Frontal cortex (tissue), 4 donors: ENCODE results near the gene UCK1. TPM values are rescaled to one million over a fixed set of nuclear protein-coding genes. Genes with fewer than 3 reads are reported as not detected.

ENCODE experiments used
- DNase-seq, 2 donors: peaks; one replicate each; pipeline ENCODE4 v3.0.0; 2012; ENCODE audit warnings: low spot score in 2 of 2
- FAIRE-seq: peaks from 2 replicates; lab custom pipeline; 2012; peaks lifted over from hg19 to GRCh38; lab: Jason Lieb, UNC
- total RNA-seq: library from RNA; depleted of rRNA; stranded (reverse); fragments of >200 nt; gene quantifications from one replicate; pipeline ENCODE4 v1.2.3, GENCODE V29; 2014
- donor health status: control.
- donor health status: control.
- donor health status: control.

The UCK1 gene
- total RNA-seq, 1 donor from 2014 or later, result 15.5 TPM

DNA sequence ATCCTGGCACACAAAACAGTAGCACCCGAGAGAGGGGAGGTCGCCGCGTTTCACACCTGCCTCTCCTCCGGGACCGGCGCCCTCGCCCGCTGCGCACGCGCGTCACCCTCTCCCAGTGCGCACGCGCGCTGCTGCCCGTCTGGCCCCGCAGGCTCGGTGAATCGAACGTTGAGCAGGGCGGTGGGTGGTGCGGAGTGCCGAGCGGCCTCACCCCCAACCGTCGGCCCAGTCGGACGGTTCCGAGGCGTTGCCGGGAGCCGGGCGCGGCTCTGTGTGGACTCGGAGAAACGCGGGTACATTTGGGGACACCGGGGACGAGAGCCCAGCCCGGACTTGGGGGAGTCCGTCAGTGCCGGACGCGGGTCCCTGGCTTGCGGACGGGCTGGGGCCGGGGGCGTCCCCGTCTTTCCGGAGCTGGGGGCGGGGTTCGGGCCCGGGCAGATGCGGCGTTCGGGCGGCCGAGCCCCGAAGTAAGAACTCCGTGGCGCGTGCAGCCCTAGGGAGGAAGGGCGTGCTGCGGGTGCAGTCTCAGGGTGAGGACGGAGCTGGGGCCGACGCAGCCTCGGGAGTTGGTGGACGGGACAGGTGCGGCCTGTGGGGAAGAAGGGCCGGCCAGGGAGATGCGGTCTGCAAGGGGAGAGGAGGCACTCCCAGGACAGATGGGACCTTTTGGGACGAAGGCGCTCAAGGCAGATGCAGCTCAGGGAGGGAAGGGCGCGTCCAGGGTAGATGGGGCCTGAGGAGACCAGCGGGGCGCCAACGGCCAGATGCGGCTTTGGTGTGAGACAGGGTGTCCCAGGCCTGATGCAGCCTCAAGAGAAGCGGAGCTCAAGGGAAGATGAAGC is 28.1 kb downstream of the UCK1 start, which contains the start of gene POMT1:
Gene POMT1 (plus strand): TSS at position 138 of the 845 bp plus-strand sequence. CDS start 1,301 bp downstream, outside the sequence.
- FAIRE-seq (no peak), DNase-seq (peak; percentile 94 to 95)

DNA sequence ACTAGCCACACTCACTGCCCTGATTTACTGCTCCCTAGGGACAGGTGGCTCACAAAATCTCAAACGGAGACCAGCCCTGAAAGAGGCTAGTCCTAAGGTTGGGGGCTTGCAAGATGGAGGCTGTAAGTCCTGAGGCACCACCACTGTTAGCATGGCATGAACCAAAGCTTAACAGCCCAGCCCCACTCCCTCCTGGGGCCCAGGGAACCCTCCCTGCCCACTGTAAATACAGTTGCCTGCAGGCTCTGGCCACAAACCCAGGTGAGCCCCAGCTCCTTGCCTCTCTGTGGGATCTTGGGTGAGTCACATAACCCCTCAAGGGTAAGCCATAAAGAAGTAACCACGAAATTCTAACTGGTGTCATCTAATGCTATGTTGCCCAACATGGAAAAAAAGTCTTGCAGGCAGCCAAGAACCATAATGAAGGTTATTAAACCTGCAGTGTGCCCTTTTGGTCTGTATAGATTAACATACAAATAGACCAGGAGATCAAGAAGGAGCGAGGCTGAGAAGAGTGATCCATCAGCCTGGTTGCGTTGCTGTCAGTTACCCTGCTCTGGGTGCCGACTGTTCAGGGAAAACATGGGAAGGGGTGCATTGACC is 30.0 kb downstream of the UCK1 start:
- FAIRE-seq (no peak), DNase-seq (no peak)

DNA sequence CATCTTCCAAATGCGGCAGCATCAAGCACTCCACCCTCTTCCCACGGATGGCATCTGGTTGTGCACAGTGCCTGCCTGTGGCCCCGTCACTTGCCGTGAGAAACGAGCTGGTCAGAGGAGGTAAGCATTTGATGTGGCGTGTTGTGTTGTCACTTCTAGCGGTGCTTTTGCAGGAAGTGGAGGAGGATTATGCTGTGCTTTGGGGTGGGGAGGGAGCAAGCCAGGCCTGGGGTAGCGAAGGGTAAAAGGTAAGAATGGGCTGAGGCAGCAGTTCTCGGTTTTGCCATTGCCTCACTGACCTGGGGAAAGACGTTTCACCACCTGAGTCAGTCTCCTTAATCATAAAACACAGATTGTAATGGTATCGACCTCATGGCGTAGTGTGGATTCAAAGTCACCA is 30.7 kb downstream of the UCK1 start:
- FAIRE-seq, result no peak

DNA sequence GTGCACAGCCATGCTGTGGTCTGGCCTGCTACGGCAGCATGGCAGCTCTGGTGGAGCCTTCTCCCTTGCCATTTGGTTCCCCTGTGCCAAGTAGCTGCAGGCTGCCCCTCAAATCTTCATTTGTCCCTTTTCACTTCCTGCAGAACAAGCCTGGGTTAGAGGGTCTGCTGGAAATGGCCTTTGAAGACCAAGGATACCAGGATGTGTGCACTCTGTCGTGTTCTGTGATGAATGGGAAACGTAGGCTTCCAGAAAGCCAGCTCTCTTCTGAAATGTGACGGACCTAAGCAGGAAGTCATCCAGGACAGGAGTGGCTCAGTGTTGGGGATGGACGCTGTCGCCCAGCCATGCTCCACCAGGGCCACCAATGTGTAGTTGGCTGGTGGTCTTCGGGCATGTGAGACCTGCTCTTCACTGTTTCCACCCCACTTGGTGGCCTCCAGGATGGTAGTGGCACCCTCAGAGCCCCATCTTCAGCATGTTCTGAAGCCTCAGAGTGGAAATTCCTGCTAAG is 31.8 kb downstream of the UCK1 start:
- DNase-seq (no peak), FAIRE-seq (no peak)

More for the DNA sequence above, 30.7 kb downstream of the UCK1 start:
- no peak for DNase-seq

DNA sequence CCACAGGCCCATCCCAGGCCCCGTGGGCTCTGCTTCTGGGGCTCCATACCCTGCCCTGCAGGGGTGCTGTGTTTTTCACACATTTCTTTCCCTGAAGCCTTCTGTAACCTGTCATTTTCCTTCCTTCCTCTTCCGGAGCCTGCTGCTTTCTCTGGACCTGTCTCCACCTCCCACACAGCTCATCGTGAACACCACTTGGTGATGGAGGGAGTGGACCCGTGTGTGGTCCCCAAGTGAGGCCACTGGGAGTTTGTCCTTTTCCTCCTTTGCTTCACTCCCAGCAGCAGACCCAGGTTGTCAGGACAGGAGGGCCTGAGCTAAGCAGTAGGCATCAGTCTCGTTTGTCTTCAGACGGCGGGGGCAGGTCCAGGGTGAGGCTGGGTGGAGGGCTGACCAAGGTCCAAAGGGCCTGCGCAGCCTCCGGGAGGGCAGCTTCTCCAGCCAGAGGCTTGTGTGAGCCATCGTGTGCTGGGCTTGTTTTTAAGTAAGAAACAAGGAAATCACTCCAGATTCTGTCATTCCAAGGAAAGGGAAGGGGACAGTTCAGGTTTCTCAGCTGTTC is 34.1 kb downstream of the UCK1 start:
- no peak for FAIRE-seq
- DNase-seq, result no peak

DNA sequence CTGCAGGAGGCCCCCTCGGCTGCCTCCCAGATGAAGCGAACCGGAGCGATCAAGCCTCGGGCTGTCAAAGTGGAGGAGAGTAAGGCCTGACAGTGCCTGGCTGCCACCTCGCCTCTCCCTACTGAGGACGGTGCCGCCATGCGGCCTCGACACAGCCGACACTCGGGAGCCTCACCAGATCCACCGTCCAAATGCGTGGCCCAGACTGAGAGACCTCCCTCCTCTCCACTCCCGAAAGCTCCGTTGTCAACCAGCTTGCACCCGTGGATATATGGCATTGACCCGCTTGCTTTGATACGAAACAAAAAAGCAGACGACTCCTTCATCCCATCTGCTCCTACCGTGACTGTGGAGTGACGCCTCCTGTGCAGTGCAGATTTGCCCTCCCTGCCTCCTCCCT is 35.3 kb downstream of the UCK1 start:
- FAIRE-seq (no peak), DNase-seq (no peak)

DNA sequence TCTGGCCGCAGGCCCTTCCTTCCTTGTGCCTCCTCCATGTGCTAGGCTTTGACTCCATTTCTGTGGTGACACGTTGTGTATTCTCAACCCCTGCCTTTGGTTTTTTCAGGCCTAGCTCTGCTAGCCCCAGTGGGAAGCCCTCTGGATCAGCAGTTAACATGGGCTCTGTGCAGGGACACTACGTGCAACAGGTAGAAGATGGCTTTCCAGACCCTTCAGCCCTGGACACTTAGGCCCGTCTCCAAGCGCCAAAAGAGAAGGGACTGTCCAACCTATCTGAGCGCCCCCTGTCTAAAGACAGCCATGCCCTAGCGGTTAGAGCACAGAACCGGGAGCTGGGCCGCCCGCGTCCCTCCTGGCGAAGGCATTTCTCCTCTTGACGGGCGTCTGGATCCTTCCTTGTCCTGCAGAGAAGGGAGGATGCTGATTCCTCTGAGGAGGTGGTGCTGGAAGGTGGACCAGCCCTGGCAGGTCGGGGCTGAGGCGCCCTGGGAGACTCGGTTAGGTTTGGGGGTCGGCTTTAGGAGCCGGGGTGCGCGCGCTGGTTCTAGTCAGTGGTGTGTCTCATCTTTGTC is 36.7 kb downstream of the UCK1 start:
- FAIRE-seq (no peak), DNase-seq (no peak)

DNA sequence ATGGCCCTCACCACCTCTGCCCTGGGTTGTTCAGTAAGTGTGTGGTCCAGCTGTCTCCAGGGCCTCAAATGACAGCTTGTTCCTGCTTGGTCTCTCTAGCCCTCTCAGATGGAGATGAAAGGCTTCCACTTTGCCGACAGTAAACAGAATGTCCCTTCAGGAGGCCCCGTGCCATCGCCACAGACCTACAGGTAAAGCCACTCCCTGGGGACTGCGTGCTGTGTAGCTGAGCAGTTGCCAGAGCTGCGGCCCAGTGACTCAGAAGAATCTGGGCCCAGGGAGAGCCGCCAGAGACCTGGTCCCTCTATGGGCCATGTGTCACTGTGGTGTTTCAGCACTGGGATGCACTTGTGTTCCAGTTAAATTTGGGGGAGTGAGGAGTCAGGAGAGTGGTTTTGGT is 39.0 kb downstream of the UCK1 start:
- FAIRE-seq (no peak), DNase-seq (no peak)

DNA sequence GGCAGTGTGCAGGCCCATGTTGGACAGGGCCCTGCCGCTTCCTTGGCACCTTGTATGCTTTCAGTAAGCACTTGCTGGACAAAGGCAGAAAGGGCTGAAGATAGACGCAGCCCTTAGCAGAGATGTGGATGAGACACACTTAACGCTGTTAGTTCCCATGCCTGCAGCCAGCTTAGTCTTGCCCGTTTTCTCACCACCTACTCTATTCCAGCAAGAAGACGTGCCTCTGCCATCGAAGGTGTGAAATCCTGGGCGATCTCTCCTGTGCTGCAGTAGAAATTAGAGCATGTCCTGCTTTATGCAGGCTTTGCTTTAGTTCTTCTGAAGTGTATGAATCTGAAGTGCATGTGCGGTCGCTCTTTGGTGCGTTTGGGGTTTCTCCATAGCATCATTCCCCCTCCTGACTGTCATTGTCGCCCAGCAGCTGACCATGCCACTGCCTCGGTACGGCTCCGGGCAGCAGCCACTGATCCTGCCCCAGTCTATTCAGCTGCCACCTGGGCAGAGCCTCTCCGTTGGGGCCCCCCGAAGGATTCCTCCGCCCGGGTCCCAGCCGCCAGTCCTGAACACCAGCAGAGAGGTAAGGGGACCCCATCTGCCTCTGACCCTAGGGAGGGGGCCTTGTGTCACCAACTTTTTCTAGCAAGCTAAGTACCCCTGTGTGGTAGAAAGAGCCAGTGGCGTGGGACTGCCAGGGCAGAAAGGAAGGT is 39.9 kb downstream of the UCK1 start:
- no peak for FAIRE-seq
- no peak for DNase-seq

DNA sequence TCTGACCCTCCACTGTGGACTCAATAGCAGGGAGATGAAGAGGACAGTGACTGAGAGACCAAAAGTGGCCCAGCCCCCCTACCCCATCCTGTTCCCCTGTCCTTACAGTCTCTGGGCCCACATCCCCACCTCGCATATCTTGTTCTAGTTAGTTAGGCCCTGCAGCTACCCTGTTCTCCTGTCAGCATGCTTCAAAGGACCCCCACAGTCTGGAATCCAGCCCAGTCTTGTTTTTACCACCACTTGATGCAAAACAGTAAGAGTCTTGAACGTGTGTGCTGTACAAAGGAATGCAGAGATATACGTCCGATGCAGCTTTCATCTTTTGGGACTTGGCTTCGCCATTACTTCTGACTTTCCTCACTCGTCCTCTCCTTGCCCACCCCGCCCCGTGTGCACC is 40.5 kb downstream of the UCK1 start:
- FAIRE-seq (no peak), DNase-seq (no peak)

DNA sequence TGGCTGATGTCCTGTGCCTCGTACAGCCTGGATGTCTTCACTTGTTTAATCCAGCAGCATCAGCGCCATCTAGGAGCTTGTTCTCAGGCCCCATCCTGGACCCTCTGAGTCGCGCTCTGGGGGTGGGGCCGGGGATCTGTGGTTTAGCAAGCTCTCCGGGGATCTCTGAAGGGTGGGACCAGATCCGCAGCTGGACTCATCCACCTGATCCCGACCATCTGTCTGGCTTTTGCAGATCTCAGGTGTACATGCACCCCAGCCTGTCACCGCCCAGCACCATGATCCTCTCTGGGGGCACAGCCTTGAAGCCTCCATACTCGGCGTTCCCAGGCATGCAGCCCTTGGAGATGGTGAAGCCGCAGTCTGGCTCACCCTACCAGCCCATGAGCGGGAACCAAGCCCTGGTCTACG is 43.4 kb downstream of the UCK1 start:
- no peak for DNase-seq
- FAIRE-seq, result no peak

DNA sequence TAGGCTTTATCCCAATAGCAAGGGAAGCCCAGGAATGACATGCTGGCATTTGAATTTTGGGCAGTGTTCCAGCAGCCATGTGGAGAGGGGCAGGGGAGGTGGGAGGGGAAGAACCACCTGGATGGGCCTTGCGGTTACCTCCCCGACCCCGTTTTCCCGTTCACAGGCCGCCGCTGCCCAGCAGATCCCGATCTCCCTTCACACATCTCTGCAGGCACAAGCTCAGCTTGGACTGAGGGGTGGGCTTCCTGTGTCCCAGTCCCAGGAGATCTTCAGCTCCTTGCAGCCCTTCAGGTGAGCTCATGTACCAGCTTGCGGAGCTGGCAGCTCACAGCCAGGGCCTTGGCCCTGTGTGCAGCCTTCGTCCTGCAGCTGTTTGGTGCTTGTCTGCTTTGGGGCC is 44.1 kb downstream of the UCK1 start:
- no peak for FAIRE-seq

DNA sequence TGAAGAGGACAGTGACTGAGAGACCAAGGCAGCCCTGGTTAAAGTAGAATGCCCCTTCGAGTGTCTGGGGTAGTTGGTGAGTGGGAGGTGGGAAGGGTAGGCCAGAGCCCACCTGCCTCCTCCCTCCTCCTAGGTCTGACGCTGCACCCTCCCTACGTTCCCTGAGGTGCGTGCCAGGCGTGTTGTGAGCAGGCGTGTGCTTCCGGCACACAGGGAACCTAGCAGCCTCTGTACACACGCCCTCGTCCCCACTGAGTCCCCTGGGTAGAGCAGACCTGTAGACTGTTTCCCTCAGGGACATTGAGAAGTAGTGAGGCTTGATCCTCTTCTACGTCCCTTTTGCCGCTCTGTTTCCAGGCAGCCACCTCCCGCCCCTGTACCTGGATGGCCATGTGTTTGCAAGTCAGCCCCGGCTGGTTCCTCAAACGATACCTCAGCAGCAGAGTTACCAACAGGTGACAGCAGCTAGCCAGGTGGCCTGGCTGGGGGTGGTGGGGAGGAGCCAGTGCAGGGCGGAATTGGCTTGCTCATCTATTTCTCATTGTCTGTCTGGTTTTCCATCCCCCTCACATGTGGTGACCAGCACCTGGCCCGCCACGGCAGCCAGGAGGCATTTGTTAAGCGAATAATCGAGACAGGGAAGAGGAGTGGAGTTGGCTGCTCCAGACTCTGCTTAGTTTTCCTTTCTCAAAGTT is 45.2 kb downstream of the UCK1 start:
- FAIRE-seq, result no peak

More for the DNA sequence above, 44.1 kb downstream of the UCK1 start:
- no peak for DNase-seq

DNA sequence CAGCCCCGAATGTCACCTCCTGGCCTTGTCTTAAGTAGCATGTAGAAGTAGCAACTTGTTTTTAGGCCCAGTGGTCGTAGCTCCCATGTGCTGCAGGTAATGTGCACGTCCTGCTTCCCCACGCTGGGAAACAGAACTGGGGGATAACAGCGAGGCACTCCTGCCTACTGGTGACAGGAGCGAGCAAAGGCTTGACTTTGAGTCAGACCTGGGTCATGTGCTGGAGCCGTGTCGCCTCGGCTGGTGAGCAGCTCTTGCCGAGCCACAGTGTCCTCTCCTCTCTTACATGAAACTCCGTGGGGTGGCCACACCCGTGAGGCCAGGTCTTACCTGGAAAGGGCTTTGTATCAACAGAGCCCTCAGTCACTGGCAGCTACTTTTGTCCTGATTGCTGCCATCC is 45.9 kb downstream of the UCK1 start:
- FAIRE-seq (no peak), DNase-seq (no peak)

More for the DNA sequence above, 45.2 kb downstream of the UCK1 start:
- DNase-seq, result no peak

DNA sequence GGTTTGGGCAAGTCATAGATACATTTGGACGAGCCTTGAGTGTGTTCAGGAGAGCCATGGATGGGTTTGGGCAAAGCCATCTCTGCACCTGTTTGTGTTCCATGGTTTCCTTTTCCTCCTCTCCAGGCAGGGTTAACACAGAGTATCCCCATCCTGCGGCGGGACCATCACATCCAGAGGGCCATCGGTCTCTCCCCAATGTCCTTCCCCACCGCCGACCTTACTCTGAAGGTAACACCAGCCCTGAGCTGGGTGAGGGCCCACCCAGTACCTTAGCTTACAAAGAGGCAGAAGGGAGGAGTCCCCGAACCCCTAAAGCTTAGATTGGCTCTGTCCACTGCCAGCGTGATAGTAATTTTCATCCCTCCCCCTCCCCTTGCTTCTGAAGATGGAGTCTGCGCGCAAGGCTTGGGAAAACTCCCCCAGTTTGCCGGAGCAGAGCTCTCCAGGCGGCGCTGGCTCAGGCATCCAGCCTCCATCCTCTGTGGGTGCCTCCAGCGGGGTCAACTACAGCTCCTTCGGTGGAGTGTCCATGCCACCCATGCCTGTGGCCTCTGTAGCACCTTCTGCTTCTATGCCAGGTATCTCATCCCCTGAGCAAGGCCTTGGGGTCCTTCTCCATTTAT is 46.4 kb downstream of the UCK1 start:
- no peak for DNase-seq
- no peak for FAIRE-seq

DNA sequence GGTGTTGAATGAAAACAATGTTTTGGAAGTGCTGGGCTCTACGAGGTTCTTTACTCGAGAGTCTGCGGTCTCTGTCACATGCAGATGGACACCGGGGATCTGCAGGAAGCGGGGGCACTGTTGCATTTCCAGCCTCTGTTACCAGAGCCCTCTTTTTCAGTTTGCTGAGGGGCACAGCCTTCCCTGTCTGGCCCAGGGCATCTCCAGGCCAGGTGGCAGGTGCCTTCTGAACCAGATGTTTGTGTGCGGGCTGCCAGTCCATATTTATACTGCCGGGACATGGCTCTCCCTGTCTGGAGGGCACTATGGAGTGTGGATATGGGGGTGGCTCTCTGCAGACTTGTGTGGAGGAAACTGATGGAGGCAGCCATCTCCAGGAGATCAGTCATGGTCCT is 47.0 kb downstream of the UCK1 start:
- FAIRE-seq (no peak), DNase-seq (no peak)

DNA sequence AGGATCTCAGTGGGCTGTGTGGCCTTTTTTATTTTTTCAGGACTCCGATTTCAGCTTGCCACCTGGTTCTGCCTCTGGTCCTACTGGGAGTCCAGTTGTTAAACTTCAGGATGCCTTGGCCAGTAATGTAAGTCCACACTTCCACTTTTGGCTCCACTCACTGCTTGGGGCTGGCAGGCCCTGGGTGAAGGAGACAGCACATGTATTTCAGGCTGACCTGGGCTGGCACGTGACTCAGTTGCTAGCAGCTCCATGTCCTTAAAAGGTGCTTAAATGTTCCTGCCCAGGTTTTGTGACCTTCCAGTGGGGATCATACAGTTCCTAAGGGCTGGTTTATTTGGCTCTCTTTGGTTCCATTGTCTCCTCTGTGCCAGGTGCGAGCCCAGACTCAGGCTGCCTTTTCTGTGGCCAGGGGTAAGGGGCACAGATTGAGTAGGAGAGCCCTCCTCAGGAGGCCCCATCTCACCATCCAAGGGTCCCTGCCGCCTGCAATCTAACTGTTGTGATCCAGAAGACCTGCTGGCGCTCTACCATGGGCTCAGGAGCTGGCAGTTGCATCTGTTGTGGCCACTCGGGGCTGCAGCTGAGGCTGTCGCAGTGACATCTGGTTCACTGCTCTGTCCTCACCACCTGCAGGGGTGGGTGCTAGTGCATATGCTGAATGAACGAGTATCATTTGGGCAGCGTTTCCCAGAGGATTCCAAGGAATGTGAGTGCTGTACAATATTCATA is 47.6 kb downstream of the UCK1 start:
- FAIRE-seq (no peak), DNase-seq (no peak)

DNA sequence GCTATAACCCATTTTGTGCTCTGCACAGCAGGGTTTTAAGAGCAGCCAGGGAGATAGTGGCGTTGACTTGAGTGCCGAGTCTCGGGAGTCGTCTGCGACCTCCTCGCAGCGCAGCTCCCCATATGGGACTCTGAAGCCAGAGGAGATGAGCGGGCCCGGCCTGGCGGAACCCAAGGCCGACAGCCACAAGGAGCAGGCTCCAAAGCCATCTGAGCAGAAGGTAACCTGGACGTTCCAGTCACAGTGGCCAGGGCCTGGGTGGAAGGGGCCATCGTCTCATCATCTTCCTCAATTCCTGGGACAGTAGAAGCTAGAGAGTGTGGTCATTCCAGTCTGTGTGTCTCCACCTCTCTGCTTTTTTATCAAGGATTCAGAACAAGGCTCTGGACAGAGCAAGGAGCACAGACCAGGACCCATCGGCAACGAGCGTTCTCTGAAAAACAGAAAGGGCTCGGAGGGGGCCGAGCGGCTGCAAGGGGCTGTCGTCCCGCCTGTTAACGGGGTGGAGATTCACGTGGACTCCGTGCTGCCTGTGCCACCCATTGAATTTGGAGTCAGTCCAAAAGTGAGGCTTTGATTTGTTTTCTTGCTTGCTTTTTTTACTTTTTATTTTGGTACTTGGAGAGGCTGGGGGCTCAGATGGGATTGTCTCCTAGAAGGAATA is 48.6 kb downstream of the UCK1 start:
- DNase-seq (no peak), FAIRE-seq (no peak)
